EL (cell line): Measurements from ENCODE around the gene BET1L.
"Not testable (repeated sequence)": the region's sequence is repeated elsewhere in the genome, so short reads cannot be mapped to it uniquely, and the experiment has no call there.

Source experiments
- DNase-seq: peaks from one replicate; pipeline ENCODE4 v3.0.0-alpha.2; 2016

BET1L gene

GRCh38 chr11:193481-193880, 13.7 kb downstream of the BET1L start:
- DNase-seq, result not testable (repeated sequence)

- DNase-seq, result not testable (repeated sequence)
These were observed 14.5 kb downstream of the BET1L start, which contains the start of gene SCGB1C1 for GRCh38 chr11:192674-193128. SCGB1C1 (plus strand) TSS chr11:193078; CDS start chr11:193100, 22 bp downstream.

- not testable (repeated sequence) for DNase-seq
These were observed 15.4 kb downstream of the BET1L start for GRCh38 chr11:191490-192478.

- not testable (repeated sequence) for DNase-seq
These were observed 16.7 kb downstream of the BET1L start for GRCh38 chr11:190546-190945.

GRCh38 chr11:189843-190311, 17.3 kb downstream of the BET1L start:
- not testable (repeated sequence) for DNase-seq

GRCh38 chr11:189200-189783, 17.9 kb downstream of the BET1L start:
- not testable (repeated sequence) for DNase-seq

- not testable (repeated sequence) for DNase-seq
These were observed 27.0 kb downstream of the BET1L start for GRCh38 chr11:180242-180641.
